Ovary (tissue), 3 donors: ENCODE data around the gene MAN1B1.

ENCODE experiments used
- EP300 ChIP-seq: sonication (generic); formaldehyde crosslinking; IDR thresholded peaks from one replicate; pipeline ENCODE4 v1.6.1; 2017; ENCODE audit warnings: antibody characterized with exemption
- POLR2A ChIP-seq: fragments of 450-650 bp; IDR thresholded peaks from one replicate; pipeline ENCODE4 v1.6.1; 2017; ENCODE audit warnings: antibody characterized with exemption, mild to moderate bottlenecking, moderate library complexity
- TF ChIP-seq, protein P1 (sequence below), 3 donors: fragments of 450-650 bp in 2 of 3; fragments of 200-600 bp in 1 of 3; IDR thresholded peaks; one replicate each; pipeline versions ENCODE4 v1.5.1 to v1.8.0; 2016 to 2022; ENCODE audit warnings: antibody characterized with exemption in 3 of 3, mild to moderate bottlenecking in 1 of 3
- donor health status: DM: no; HTN: no; CAD: no.

DNA sequence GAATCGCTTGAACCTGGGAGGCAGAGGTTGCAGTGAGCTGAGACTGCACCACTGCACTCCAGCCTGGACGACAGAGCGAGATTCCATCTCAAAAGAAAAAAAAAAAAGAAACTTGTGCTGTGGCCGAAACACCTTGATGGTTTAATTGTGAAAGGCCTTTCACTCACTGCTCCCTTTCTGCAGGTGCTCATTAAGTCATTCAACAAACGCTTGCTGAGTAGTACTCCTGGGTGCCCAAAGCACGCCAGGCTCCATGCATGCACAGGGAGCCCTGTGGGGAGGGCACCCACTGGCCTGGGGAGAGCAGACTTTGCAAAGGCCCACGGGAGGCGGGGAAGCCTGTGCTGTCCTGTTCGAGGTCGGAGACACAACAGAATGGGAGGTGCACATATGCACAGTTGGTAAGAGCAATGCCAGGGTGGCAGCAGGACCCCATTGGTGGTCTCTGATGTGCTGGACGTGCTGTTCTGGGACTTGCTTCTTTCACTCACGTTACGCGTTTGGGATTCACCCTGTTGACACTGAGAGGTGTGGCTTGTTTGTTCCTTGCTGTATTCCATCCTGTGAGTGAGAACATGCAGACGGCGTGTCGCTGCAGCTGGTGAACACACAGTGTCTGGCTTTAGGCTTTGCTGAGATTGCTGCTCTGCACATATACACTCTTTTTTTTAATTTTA, 29.9 kb upstream of the MAN1B1 start:
- TF ChIP-seq, protein P1, sequence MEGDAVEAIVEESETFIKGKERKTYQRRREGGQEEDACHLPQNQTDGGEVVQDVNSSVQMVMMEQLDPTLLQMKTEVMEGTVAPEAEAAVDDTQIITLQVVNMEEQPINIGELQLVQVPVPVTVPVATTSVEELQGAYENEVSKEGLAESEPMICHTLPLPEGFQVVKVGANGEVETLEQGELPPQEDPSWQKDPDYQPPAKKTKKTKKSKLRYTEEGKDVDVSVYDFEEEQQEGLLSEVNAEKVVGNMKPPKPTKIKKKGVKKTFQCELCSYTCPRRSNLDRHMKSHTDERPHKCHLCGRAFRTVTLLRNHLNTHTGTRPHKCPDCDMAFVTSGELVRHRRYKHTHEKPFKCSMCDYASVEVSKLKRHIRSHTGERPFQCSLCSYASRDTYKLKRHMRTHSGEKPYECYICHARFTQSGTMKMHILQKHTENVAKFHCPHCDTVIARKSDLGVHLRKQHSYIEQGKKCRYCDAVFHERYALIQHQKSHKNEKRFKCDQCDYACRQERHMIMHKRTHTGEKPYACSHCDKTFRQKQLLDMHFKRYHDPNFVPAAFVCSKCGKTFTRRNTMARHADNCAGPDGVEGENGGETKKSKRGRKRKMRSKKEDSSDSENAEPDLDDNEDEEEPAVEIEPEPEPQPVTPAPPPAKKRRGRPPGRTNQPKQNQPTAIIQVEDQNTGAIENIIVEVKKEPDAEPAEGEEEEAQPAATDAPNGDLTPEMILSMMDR (IDR thresholded peaks at IDR 0.05) = no peak
- TF ChIP-seq POLR2A (no peak), EP300 (no peak)
